Measurements from ENCODE around the gene PRCD.
A peak's percentile ranks its signal among the peaks of the same experiment; 100 is the strongest.

Gene PRCD

GRCh38 chr17:76539631-76540271, at the start of gene PRCD:
Gene PRCD, plus strand, starts transcription at chr17:76540044. Its CDS starts 98 bp downstream, at chr17:76540142.
- DNase-seq, result no peak

GRCh38 chr17:76490112-76490710, 49.6 kb upstream of the PRCD start:
- DNase-seq, result no peak

GRCh38 chr17:76491271-76492122, 48.3 kb upstream of the PRCD start:
- no peak for DNase-seq

- no peak for DNase-seq
These were observed 47.5 kb upstream of the PRCD start for GRCh38 chr17:76492123-76492988.

- peak; percentile 48 for DNase-seq
These were observed 46.8 kb upstream of the PRCD start for GRCh38 chr17:76492989-76493501.

GRCh38 chr17:76493505-76494167, 46.2 kb upstream of the PRCD start:
- DNase-seq, result no peak

GRCh38 chr17:76495663-76496400, 44.0 kb upstream of the PRCD start:
- DNase-seq, result no peak

- DNase-seq, result no peak
These were observed 43.4 kb upstream of the PRCD start for GRCh38 chr17:76496464-76496863.

GRCh38 chr17:76497699-76497978, 42.2 kb upstream of the PRCD start:
- DNase-seq, result no peak

GRCh38 chr17:76497979-76498875, 41.6 kb upstream of the PRCD start:
- peak; percentile 75 for DNase-seq

- DNase-seq, result no peak
These were observed 41.0 kb upstream of the PRCD start for GRCh38 chr17:76498876-76499251.

GRCh38 chr17:76499267-76499667, 40.6 kb upstream of the PRCD start:
- no peak for DNase-seq

- no peak for DNase-seq
These were observed 39.6 kb upstream of the PRCD start for GRCh38 chr17:76500074-76500746.

GRCh38 chr17:76500747-76501017, 39.2 kb upstream of the PRCD start:
- no peak for DNase-seq

- DNase-seq, result peak; percentile 61
These were observed 38.6 kb upstream of the PRCD start, which contains the start of gene RHBDF2 for GRCh38 chr17:76501018-76501826. Gene RHBDF2, minus strand, starts transcription at chr17:76501423. Its CDS starts 19,899 bp downstream, at chr17:76481524.

- DNase-seq, result no peak
These were observed 38.0 kb upstream of the PRCD start for GRCh38 chr17:76501827-76502307.

GRCh38 chr17:76502341-76503211, 37.3 kb upstream of the PRCD start:
- no peak for DNase-seq

- DNase-seq, result no peak
These were observed 35.7 kb upstream of the PRCD start for GRCh38 chr17:76504117-76504516.
